GM18517 (cell line): ENCODE results near the gene NUDT14.

Source experiments
- ATAC-seq: cut with Tn5 transposase; IDR thresholded peaks from one replicate; pipeline ENCODE4 v1.9.1; 2021; ENCODE audit warnings: mild to moderate bottlenecking, moderate library complexity; ENCODE audit not compliant: unreplicated experiment

Gene NUDT14

DNA sequence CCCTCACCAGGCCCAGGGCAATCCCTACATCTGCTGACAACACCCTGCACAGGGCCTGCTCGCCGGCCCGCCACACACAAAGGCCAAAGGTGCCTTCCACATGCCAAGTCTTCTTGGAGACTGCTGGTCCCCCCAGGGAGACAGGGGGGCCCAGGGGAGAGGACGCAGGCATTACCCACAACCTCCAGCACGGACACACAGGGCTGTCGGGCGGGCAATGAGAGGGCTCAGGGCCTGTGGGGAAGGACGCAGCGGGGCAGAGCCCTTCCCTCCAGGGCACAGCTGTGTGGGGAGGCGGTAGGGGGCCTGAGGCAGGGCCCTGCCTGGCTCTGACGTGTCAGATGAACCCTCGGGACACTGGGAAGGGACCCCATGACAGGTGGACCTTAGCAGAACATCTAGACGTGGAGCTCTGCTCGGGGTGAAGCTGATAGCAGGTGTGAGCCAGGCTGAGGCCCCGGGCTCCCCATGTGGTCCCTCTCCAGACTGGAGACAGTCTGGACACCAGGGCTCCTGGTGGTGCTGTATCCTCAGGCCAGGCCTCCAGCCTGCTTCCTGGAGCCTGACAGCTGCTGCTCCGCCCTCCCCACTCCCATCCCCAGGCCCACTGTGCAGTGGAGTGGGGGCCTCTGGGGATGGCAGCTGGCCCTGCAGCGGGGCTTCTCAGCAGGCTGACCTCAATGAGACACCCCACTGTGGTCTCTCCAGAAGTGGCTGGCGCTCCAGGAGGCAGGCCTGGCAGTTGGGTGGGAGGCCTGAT lies 31.6 kb upstream of the NUDT14 start:
- no peak for ATAC-seq

DNA sequence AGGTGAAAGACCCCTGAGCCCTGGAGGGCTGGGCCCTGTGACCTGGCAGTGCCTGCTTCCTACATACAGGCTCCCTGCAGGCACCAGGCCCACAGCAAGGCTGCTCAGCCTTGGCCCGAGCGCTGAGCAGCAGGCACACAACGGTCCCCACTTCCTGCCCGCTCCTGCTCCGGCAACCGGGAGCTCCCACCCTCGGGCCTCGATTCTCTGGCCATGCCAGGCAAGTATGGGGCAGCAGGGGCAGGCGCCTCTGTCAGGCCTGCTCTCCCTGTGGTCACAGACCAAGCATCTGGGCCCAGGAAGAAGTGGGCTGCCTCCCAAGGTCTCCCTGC lies 30.6 kb upstream of the NUDT14 start:
- no peak for ATAC-seq

- no peak for ATAC-seq
Measured at GRCh38 chr14:105211086-105211757, 30.1 kb upstream of the NUDT14 start.

GRCh38 chr14:105210266-105211025 lies 29.3 kb upstream of the NUDT14 start:
- no peak for ATAC-seq

DNA sequence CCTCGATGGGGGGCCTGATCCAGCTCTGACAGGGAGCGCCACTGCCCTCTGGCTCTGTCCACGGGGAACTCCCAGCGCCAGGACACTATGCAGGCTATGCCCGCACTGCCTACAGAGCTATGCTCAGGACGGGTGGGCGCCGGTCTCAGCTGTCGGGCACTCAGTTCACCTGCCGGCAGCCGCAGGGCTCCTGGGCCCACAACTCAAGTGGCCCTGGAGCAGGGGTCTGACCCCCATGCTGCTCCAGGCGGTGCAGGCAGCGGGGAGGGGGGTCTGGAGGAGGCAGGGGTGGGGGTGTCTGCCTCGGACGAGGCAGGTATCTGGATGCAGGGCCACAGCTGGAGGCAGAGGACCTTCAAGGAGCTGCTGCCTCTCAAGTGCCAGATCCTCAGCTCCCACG lies 28.5 kb upstream of the NUDT14 start:
- ATAC-seq = no peak

GRCh38 chr14:105209091-105209490 lies 28.0 kb upstream of the NUDT14 start:
- ATAC-seq = no peak

- ATAC-seq = no peak
Measured at GRCh38 chr14:105208738-105209075, 27.6 kb upstream of the NUDT14 start.

- no peak for ATAC-seq
Measured at GRCh38 chr14:105207996-105208737, 27.1 kb upstream of the NUDT14 start.

GRCh38 chr14:105207460-105207901 lies 26.4 kb upstream of the NUDT14 start:
- no peak for ATAC-seq

DNA sequence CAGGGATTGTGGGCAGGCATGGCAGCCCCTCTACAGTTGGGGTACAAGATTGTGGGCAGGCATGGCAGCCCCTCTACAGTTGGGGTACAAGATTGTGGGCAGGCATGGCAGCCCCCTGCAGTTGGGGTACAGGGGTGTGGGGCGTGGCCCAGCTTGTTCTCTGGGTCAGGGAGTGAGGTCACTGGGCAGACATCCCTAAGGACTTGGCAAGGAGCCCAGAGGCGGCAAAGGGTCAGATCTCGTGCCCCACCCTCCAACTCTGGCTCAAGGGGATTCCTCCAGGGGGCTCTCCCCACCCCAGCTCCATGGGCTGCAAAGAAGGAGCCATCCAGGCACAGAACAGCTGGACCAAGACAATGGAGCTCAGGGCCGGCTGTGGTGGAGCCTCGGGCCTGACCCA lies 25.8 kb upstream of the NUDT14 start:
- no peak for ATAC-seq

DNA sequence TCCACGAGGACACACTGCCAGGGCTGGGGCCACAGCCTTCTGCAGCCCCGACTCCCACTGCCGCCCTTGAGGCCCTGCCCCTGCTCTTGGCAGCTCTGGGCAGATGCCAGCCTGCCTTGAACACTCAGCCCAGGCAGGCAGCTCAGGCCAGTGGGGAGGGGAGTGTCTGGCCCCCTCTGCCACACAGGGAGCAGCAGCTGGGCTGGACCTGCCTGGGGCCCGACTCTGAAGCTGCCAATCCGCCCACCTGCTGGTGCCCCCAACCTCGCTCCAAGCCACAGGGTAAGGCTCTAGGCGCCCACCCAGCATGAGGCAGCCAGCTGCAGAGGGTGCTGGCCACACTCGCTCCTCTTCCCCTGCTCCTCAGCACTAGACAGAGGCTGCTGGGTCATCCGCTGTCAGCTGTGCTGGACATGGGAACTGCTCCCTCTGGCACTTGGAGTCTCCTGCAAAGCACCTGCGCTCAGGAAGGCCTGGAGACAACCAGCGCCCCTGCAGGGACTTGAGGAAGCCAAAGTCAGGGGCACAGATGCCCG lies 24.6 kb upstream of the NUDT14 start:
- ATAC-seq = no peak

- ATAC-seq = no peak
Measured at GRCh38 chr14:105204931-105205672, 24.0 kb upstream of the NUDT14 start.

DNA sequence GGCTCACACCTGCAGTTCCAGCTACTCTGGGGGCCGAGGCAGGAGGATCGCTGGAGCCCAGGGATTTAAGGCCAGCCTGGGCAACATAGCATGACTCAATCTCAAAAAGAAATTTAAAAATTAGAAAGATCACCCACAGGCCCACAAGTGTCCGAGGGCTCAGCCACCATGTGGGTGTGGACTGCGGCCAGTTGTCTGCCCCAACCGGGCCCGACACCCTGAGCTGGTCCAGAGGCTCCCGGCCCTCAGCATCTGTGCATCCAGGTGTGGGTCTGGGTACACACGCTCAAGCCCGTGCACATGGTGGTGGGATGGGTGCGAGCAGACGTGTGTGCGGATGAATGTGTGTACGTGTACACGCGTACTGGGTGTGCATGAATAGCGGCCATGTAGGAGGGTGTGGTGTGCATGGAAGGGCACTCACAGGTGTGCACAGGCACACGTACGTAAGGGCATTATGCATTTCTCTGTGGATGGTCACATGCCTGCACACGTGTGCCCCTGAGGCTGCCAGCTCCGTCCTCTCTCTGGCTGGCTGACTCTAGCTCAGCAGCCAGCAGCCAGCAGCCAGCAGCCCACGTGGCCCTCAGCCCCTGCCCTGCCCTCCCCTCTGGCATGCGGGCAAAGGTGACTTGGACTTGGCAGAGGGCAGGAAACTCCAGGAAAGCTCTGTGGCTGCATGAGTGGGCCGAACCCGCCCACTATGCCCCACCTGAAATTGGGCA lies 23.3 kb upstream of the NUDT14 start:
- no peak for ATAC-seq

GRCh38 chr14:105203701-105204100 lies 22.6 kb upstream of the NUDT14 start:
- ATAC-seq = no peak

- ATAC-seq = no peak
Measured at GRCh38 chr14:105203057-105203531, 22.0 kb upstream of the NUDT14 start.

DNA sequence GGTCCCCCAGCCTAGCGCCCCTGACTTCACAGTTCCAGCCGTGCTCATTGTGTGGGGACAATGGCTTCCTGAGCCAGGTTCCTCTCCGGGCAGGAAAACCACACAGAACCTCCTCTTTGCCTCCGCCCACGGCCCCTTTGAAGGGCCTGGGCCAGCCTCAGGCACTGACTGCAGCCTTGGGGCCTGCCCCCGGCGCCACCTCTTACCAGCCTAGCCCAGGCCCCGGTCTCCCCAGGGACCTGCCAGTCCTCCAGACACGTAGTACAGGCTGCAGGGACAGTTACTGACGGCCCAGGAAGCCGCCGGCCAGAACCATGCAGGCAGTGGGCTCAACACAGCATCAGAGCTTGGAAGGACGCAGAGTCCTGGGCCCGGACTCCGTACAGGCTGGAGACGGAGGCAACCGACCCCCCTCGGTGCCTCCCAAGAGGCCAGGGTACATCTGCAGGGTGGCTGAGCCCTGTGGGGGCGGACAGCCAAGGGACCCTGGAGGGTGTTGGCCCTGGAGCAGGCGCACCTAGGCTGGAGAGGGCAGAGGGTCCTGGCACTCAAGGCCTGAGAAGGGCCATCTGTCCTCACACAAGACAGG lies 20.9 kb upstream of the NUDT14 start:
- ATAC-seq = no peak

GRCh38 chr14:105201156-105201924 lies 20.2 kb upstream of the NUDT14 start:
- ATAC-seq = no peak

GRCh38 chr14:105200641-105201040 lies 19.5 kb upstream of the NUDT14 start:
- no peak for ATAC-seq
